Coronary artery (tissue), 2 donors: ENCODE data around the gene PBX4.

Source experiments
- DNase-seq: peaks from one replicate; pipeline ENCODE4 v3.0.0-alpha.2; 2017; ENCODE audit warnings: low spot score
- H3K27ac ChIP-seq, 2 donors: fragments of 200-600 bp; sonication (generic); one replicate each; pipeline ENCODE4 v1.5.1; 2016 to 2019
- H3K4me3 ChIP-seq: fragments of 200-600 bp; sonication (generic); 2 replicates; pipeline ENCODE4 v1.5.1; 2016; ENCODE audit warnings: mild to moderate bottlenecking, moderate library complexity
- TF ChIP-seq, protein P1 (sequence below): fragments of 200-600 bp; sonication (generic); IDR thresholded peaks from one replicate; pipeline ENCODE4 v1.5.1; 2019; ENCODE audit warnings: antibody characterized with exemption

Gene PBX4

DNA sequence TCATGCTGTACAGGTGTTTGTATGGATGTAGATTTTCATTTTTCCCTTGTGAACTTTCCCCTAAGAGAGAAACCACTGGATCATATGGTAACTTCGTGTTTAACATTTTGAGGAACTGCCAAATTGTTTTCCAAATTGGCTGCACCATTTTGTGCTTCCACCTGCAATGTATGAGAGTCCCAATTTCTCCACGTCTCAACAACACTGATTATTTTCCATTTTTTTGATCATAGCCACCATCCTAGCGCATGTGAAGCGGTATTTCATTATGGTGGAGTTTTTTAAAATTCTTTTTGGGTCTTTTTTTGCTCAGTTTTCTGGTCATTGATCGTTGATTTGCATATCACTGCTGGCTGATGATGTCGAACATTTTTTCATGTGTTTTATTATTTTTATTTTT is 97.5 kb downstream of the PBX4 start:
- no peak for DNase-seq
- H3K27ac ChIP-seq, result no peak overlapping the region
- no peak overlapping the region for H3K4me3 ChIP-seq
- TF ChIP-seq, protein P1, sequence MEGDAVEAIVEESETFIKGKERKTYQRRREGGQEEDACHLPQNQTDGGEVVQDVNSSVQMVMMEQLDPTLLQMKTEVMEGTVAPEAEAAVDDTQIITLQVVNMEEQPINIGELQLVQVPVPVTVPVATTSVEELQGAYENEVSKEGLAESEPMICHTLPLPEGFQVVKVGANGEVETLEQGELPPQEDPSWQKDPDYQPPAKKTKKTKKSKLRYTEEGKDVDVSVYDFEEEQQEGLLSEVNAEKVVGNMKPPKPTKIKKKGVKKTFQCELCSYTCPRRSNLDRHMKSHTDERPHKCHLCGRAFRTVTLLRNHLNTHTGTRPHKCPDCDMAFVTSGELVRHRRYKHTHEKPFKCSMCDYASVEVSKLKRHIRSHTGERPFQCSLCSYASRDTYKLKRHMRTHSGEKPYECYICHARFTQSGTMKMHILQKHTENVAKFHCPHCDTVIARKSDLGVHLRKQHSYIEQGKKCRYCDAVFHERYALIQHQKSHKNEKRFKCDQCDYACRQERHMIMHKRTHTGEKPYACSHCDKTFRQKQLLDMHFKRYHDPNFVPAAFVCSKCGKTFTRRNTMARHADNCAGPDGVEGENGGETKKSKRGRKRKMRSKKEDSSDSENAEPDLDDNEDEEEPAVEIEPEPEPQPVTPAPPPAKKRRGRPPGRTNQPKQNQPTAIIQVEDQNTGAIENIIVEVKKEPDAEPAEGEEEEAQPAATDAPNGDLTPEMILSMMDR, result no peak

DNA sequence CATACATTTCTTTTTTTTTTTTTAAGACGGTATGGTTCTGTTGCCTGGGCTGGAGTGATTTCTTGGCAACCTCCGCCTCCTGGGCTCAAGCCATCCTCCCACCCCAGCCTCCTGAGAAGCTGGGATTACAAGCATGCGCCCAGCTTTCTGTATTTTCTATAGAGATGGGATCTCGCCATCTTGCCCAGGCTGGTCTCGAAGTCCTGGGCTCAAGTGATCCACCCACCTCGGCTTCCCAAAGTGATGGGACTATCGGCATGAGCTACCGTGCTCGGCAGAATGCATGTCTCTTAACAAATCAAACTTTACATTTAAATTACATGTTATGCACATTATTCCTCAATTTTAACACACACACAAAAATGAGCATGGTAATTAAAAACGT is 101.3 kb downstream of the PBX4 start:
- Histone ChIP-seq H3K27ac (no peak overlapping the region), H3K4me3 (no peak overlapping the region)
- DNase-seq, result no peak
- TF ChIP-seq, protein P1, result no peak

DNA sequence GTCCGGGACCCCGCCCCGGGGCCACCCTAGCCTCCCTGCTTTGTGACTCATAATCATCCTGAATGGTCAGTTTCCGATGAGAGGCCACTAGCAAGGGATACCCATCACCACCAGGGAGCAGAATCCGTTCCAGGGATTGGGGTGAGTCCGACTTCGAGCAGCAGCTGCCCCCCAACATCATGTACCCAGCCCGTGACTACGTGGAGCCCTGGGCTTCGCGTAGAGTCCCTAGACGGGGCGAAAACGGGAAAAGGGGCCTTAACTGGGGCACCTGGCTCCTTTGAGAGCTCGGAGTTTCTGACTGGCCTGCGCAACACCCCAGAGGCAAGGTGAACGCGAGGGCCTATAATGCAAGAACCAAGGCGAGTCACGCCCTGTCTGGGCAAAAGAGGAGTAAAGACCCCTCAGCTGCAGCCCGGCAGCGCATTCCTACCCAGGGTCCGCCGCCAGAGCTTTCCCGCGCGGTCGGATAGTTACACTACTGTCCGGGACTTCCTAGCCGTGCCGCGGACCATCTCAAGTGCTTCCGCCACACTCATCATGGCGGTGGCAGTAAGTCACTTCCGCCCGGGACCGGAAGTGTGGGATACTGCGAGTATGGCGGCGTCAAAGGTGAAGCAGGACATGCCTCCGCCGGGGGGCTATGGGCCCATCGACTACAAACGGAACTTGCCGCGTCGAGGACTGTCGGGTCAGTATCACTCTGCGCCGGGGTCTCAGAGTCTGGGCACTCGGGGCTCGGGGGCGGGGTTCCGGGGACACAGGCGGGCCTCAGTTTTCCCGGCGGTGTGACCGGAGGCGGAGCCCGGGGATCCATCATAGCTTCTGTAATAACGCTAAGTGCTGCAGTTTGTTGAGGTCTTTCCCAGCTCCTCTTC is 102.6 kb downstream of the PBX4 start, which contains the start of gene NDUFA13:
TSS of gene NDUFA13 (plus strand) at position 584 of the 878 bp plus-strand sequence. CDS start at position 598, 14 bp downstream.
- peak within 1 kb of the TSS; percentile 68 to 94 for H3K27ac ChIP-seq
- H3K4me3 ChIP-seq, result peak within 1 kb of the TSS; percentile 95
- TF ChIP-seq, protein P1, result no peak
- peak; percentile 95 for DNase-seq

DNA sequence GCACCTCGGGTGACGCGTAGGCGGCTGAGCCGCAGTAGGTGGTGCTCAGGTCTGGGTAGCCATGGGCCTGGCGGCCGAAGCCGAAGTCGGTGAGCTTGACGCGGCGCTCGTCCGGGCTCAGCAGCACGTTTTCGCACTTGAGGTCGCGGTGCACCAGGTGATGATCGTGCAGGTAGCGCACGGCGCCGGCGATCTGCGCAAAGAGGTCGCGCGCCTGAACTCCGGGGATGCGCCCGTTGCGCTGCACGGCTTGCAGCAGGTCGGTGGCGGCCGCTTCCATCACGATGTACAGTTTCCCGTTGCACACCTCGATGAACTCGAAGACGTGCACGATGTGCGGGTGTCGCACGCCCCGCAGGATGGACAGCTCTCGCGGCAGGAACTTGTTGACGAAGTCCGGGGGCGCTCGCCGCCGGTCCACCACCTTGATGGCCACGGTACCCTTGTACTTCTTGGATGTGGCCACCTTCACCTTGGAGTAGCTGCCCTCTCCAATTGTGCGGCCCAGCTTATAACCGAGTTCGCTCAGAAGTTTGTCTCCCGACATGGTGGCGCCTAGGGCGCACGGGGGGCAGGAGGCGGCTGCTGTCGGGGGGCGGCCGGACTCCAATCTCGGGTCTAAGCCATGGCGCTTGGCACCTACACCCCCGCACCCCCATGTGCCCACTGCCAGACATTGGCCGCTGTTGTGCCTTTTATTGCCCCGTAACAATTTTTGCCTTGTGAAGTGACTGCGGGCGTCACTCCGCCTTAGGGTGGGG is 103.4 kb downstream of the PBX4 start, which contains the start of gene TSSK6:
TSS of gene TSSK6 (minus strand) at position 668 of the 761 bp plus-strand sequence. CDS start at position 547, 121 bp downstream.
- DNase-seq, result no peak
- Histone ChIP-seq H3K4me3 (peak within 1 kb of the TSS; percentile 95), H3K27ac (peak within 1 kb of the TSS; percentile 68 to 94)
- TF ChIP-seq, protein P1, result no peak

DNA sequence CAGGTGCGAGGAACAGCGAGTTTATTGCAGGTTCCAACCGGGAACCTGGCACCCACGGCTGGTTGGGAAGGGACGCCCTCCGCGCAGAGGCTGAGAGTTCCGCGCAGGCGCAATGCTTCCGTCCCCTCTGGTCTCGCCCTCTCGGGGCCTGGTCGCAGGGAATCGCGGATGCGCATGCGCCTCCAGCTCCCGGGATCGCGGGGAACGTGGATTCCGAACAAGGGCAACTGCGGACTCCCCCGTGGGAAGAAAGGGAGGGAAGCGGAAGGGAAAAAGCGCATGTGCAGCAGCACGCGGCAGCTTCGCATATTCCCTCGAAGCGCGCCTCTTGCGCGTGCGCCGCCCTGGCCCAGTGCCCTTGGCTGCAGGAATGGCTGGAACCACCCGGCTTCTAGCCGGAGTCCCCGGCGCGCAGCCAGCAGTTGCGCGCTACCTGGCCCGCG is 104.3 kb downstream of the PBX4 start:
- TF ChIP-seq, protein P1, result no peak
- no peak for DNase-seq
- H3K27ac ChIP-seq, result no peak overlapping the region
- peak overlapping the region; percentile 46 for H3K4me3 ChIP-seq

DNA sequence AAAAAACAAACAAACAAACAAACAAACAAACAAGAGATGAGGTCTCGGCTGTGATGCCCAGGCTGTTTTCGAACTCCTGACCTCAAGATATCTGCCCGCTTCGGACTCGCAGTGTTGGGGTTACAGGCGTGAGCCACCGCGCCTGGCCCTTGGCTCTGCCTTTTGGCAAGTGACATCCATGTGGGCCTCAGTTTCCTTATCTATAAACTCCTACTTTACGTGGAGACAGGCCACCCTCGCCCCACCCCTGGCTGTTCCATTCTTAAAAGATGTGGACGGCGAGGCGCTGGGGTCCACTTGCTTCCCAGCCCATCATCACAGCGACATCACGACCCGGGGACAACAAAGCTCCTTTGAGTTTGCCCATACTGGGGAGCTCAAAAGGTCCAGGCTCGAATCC is 104.8 kb downstream of the PBX4 start:
- no peak overlapping the region for H3K27ac ChIP-seq
- peak overlapping the region; percentile 46 for H3K4me3 ChIP-seq
- TF ChIP-seq, protein P1, result no peak
- no peak for DNase-seq
